Endothelial cell of umbilical vein (primary cell): ENCODE results near the gene DENND1A. TPM values are rescaled to one million over a fixed set of nuclear protein-coding genes. Genes with fewer than 3 reads are reported as not detected.
A peak's percentile ranks its signal among the peaks of the same experiment; 100 is the strongest.

ENCODE experiments used
- BruUV-seq: library from RNA; stranded (reverse); fragments of 400-500 nt; replicated peaks from 2 replicates; lab custom pipeline; 2021; lab: Mats Ljungman, UMichigan
- CTCF ChIA-PET: fragments of 300-600, 350-600 bp; sonication (Branson Sonifier 250); formaldehyde crosslinking; loops from one replicate; lab custom pipeline; 2021; ENCODE audit warnings: antibody characterized with exemption, inconsistent platforms; lab: Charles Lee
- POLR2A ChIA-PET: fragments of 300-600, 350-600 bp; sonication (Branson Sonifier 250); formaldehyde crosslinking; loops from one replicate; lab custom pipeline; 2021; ENCODE audit warnings: antibody characterized with exemption, inconsistent platforms; lab: Charles Lee
- DNase-seq: peaks from one replicate; pipeline ENCODE4 v3.0.0-alpha.2; 2011; ENCODE audit warnings: low read depth, low spot score
- FAIRE-seq: peaks from 2 replicates; lab custom pipeline; 2011; peaks lifted over from hg19 to GRCh38; lab: Jason Lieb, UNC
- H2AFZ ChIP-seq: 2 replicates; pipeline ENCODE4 v1.6.0; 2012; ENCODE audit warnings: low read depth, low read length, control low read depth, inconsistent platforms
- H3K27ac ChIP-seq: 2 replicates; pipeline ENCODE4 v1.5.1; 2011; ENCODE audit warnings: low read depth, mild to moderate bottlenecking, control low read depth, low read length, moderate library complexity; ENCODE audit not compliant: insufficient read depth
- H3K27me3 ChIP-seq, 2 experiments: 2 replicates each; pipeline versions ENCODE4 v1.6.0 to v1.6.1; 2011; ENCODE audit warnings: low read length in 2 of 2, mixed read lengths in 1 of 2; ENCODE audit not compliant: control insufficient read depth in 2 of 2, insufficient read depth in 2 of 2
- H3K36me3 ChIP-seq, 2 experiments: 2 replicates in 1 of 2; 3 replicates in 1 of 2; pipeline ENCODE4 v1.5.1; 2011; ENCODE audit warnings: low read length in 2 of 2, mild to moderate bottlenecking in 1 of 2, moderate library complexity in 1 of 2; ENCODE audit not compliant: control insufficient read depth in 2 of 2, insufficient read depth in 2 of 2; ENCODE audit errors: extremely low read depth in 1 of 2
- H3K4me1 ChIP-seq: 3 replicates; pipeline ENCODE4 v1.5.1; 2011; ENCODE audit warnings: mild to moderate bottlenecking, low read length; ENCODE audit not compliant: control insufficient read depth, insufficient read depth; ENCODE audit errors: extremely low read depth
- H3K4me2 ChIP-seq: 2 replicates; pipeline ENCODE4 v1.6.1; 2011; ENCODE audit warnings: low read length, control low read depth, mixed read lengths; ENCODE audit not compliant: insufficient read depth
- H3K4me3 ChIP-seq, 3 experiments: fragments of 200-600 bp in 1 of 3; sonication (generic), shearing (Covaris generic) in 1 of 3; replicated peaks in 1 of 3; 2 replicates each; pipeline ENCODE4 v1.5.1; 2011 to 2016; ENCODE audit warnings: control low read depth in 3 of 3, low read length in 3 of 3, mild to moderate bottlenecking in 2 of 3, inconsistent platforms in 1 of 3, low read depth in 1 of 3, moderate library complexity in 1 of 3; ENCODE audit not compliant: insufficient read depth in 1 of 3
- H3K79me2 ChIP-seq: 2 replicates; pipeline ENCODE4 v1.6.0; 2012; ENCODE audit warnings: low read length, inconsistent platforms; ENCODE audit not compliant: control insufficient read depth, insufficient read depth
- H3K9ac ChIP-seq: replicated peaks from 2 replicates; pipeline ENCODE3; 2011; ENCODE audit warnings: low read length, control low read depth; ENCODE audit not compliant: insufficient read depth; ENCODE audit errors: extremely low read depth
- H3K9me1 ChIP-seq: replicated peaks from 3 replicates; pipeline ENCODE4 v1.6.0; 2011; ENCODE audit warnings: mild to moderate bottlenecking, low read length; ENCODE audit not compliant: control insufficient read depth, insufficient read depth; ENCODE audit errors: extremely low read depth
- H3K9me3 ChIP-seq: replicated peaks from 2 replicates; pipeline ENCODE4 v1.5.1; 2012; ENCODE audit warnings: low read length, inconsistent platforms; ENCODE audit not compliant: control insufficient read depth, insufficient read depth
- H4K20me1 ChIP-seq: replicated peaks from 2 replicates; pipeline ENCODE3; 2011; ENCODE audit warnings: mild to moderate bottlenecking, low read length; ENCODE audit not compliant: control insufficient read depth, insufficient read depth; ENCODE audit errors: extremely low read depth
- EZH2 ChIP-seq: IDR thresholded peaks from 2 replicates; pipeline ENCODE4 v1.6.1; 2012; ENCODE audit warnings: borderline replicate concordance, low read depth, mild to moderate bottlenecking, moderate library complexity, low read length, inconsistent platforms; ENCODE audit not compliant: severe bottlenecking
- GATA2 ChIP-seq: IDR thresholded peaks from 2 replicates; pipeline ENCODE4 v1.7.0; 2011; ENCODE audit warnings: low read depth, mild to moderate bottlenecking, moderate library complexity, mixed read lengths, low read length; ENCODE audit not compliant: insufficient read length, insufficient read depth
- JUN ChIP-seq: IDR thresholded peaks from 2 replicates; pipeline ENCODE4 v1.6.1; 2011; ENCODE audit warnings: borderline replicate concordance, low read depth; ENCODE audit not compliant: insufficient read length, insufficient read depth
- MAX ChIP-seq: IDR thresholded peaks from 2 replicates; pipeline ENCODE4 v1.6.1; 2011; ENCODE audit not compliant: insufficient read depth, insufficient read length
- MYC ChIP-seq: IDR thresholded peaks from one replicate; pipeline ENCODE4 v1.6.1; 2011; ENCODE audit warnings: mild to moderate bottlenecking, low read depth, low read length
- POLR2A ChIP-seq: IDR thresholded peaks from 2 replicates; pipeline ENCODE4 v1.6.1; 2012; ENCODE audit warnings: low read depth, mild to moderate bottlenecking, control low read depth, low read length
- POLR2AphosphoS5 ChIP-seq: IDR thresholded peaks from 2 replicates; pipeline ENCODE4 v1.6.1; 2012; ENCODE audit warnings: low read depth, mild to moderate bottlenecking, control low read depth, low read length, moderate library complexity; ENCODE audit not compliant: insufficient read depth
- dilution Hi-C: fragments of 300-500 bp; cut with MboI; formaldehyde crosslinking; loops from one replicate; pipeline ENCODE4 v1.15.0; 2019; ENCODE audit warnings: low sequenced_read_pairs; ENCODE audit not compliant: extremely low pct_ligation_motif_present
- intact Hi-C: fragments of 100-400 bp; cut with micrococcal nuclease; formaldehyde crosslinking; loops from one replicate; pipeline ENCODE4 v1.10.0; 2022
- polyA plus RNA-seq, 4 experiments: library from polyadenylated mRNA; depleted of rRNA in 3 of 4; stranded (reverse) in 3 of 4; unstranded in 1 of 4; fragments of >200 nt; gene quantifications; 2 replicates each; pipeline versions ENCODE4 v1.2.1 to v1.2.3, GENCODE V29; 2011 to 2012; ENCODE audit warnings: missing spikeins in 1 of 4
- total RNA-seq: library from RNA; stranded (reverse); gene quantifications from 2 replicates; pipeline ENCODE4 v1.2.3, GENCODE V29; 2021
- TF ChIP-seq, protein P1 (sequence below), 2 donors: IDR thresholded peaks; 1 replicate in 1 of 2; 2 replicates in 1 of 2; pipeline ENCODE4 v1.5.1; 2011; ENCODE audit warnings: low read length in 2 of 2, mild to moderate bottlenecking in 2 of 2, moderate library complexity in 2 of 2, control low read depth in 1 of 2, inconsistent platforms in 1 of 2, low read depth in 1 of 2; ENCODE audit not compliant: insufficient read depth in 1 of 2; ENCODE audit errors: extremely low read depth in 1 of 2

DENND1A gene
- total and polyA plus RNA-seq, 2 donors (not counting 3 experiments of a cell fraction or from before 2014, with no cell fraction given), result 18.5 to 24.5 TPM

GRCh38 chr9:123639743-123640142 is 290.2 kb downstream of the DENND1A start:
- Histone ChIP-seq H4K20me1 (no peaks in the 10 kb centered on the region), H3K4me2 (no peak overlapping the region), H3K27ac (no peak overlapping the region), H3K79me2 (no peaks in the 10 kb centered on the region), H2AFZ (no peak overlapping the region), H3K9me3 (no peaks in the 10 kb centered on the region), H3K36me3 (no peaks in the 10 kb centered on the region), H3K4me1 (no peaks in the 10 kb centered on the region), H3K9me1 (no peaks in the 10 kb centered on the region), H3K4me3 (no peak overlapping the region), H3K9ac (no peak overlapping the region), H3K27me3 (no peaks in the 10 kb centered on the region)
- dilution Hi-C loops (no loop called here), intact Hi-C loops (no loop called here)
- DNase-seq (no peak), FAIRE-seq (no peak)
- CTCF ChIA-PET, result interaction anchor here (0.7 to 1.1 kb wide), 2 partner anchors 10 to 14 kb away, joined by 4 read pairs; no protein-coding TSS in a partner anchor
- no peak for TF ChIP-seq MYC
- no peak for TF ChIP-seq GATA2
- no peak for TF ChIP-seq POLR2A
- no peak for TF ChIP-seq EZH2
- POLR2A ChIA-PET, result no interaction called here
- no TSS peak for BruUV-seq

- DNase-seq (peak; percentile 27), FAIRE-seq (peak; percentile 46)
- H3K27me3 ChIP-seq, result no peaks in the 10 kb centered on the region
- no peak overlapping the region for H3K4me2 ChIP-seq
- no peaks in the 10 kb centered on the region for H3K4me1 ChIP-seq
- H3K9ac ChIP-seq, result no peak overlapping the region
- no peak overlapping the region for H3K27ac ChIP-seq
- ChIA-PET POLR2A (no interaction called here), CTCF (interaction anchor here (0.8 to 1.6 kb wide), 3 partner anchors 9 to 15 kb away, joined by 3 to 6 read pairs (median 4); no protein-coding TSS in a partner anchor)
- no peaks in the 10 kb centered on the region for H3K9me3 ChIP-seq
- no peaks in the 10 kb centered on the region for H3K79me2 ChIP-seq
- H3K9me1 ChIP-seq, result no peaks in the 10 kb centered on the region
- H4K20me1 ChIP-seq, result no peaks in the 10 kb centered on the region
- TF ChIP-seq MAX, result no peak
- TF ChIP-seq EZH2, result no peak
- TF ChIP-seq, protein P1, sequence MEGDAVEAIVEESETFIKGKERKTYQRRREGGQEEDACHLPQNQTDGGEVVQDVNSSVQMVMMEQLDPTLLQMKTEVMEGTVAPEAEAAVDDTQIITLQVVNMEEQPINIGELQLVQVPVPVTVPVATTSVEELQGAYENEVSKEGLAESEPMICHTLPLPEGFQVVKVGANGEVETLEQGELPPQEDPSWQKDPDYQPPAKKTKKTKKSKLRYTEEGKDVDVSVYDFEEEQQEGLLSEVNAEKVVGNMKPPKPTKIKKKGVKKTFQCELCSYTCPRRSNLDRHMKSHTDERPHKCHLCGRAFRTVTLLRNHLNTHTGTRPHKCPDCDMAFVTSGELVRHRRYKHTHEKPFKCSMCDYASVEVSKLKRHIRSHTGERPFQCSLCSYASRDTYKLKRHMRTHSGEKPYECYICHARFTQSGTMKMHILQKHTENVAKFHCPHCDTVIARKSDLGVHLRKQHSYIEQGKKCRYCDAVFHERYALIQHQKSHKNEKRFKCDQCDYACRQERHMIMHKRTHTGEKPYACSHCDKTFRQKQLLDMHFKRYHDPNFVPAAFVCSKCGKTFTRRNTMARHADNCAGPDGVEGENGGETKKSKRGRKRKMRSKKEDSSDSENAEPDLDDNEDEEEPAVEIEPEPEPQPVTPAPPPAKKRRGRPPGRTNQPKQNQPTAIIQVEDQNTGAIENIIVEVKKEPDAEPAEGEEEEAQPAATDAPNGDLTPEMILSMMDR (IDR thresholded peaks at IDR 0.05; ENCODE audit: extremely low read depth in 1 of 2, insufficient read depth in 1 of 2, low read depth in 1 of 2, low read length in 2 of 2), result no peak
- no peak for TF ChIP-seq POLR2AphosphoS5
- TF ChIP-seq GATA2, result no peak
- no peak for TF ChIP-seq POLR2A
- no peak for TF ChIP-seq JUN
- TF ChIP-seq MYC, result no peak
- intact Hi-C loops (no loop called here), dilution Hi-C loops (no loop called here)
- H2AFZ ChIP-seq, result no peak overlapping the region
- no TSS peak for BruUV-seq
- no peaks in the 10 kb centered on the region for H3K36me3 ChIP-seq
- no peak overlapping the region for H3K4me3 ChIP-seq
Measured at GRCh38 chr9:123637945-123638634, 291.8 kb downstream of the DENND1A start.
